HG03139 (cell line): ENCODE data around the gene HOXC11.

ENCODE experiments used
- ATAC-seq: cut with Tn5 transposase; IDR thresholded peaks from one replicate; pipeline ENCODE4 v1.9.1; 2021; ENCODE audit not compliant: unreplicated experiment

Gene HOXC11

GRCh38 chr12:53942467-53942997 is 30.4 kb upstream of the HOXC11 start:
- no peak for ATAC-seq

- ATAC-seq = no peak
Measured at GRCh38 chr12:53944209-53944608, 28.7 kb upstream of the HOXC11 start.

- no peak for ATAC-seq
Measured at GRCh38 chr12:53944907-53945847, 27.7 kb upstream of the HOXC11 start.

GRCh38 chr12:53947743-53948142 is 25.2 kb upstream of the HOXC11 start:
- no peak for ATAC-seq

- ATAC-seq = no peak
Measured at GRCh38 chr12:53948650-53949593, 24.0 kb upstream of the HOXC11 start.

- ATAC-seq = no peak
Measured at GRCh38 chr12:53949631-53950436, 23.1 kb upstream of the HOXC11 start.

- no peak for ATAC-seq
Measured at GRCh38 chr12:53950437-53950773, 22.5 kb upstream of the HOXC11 start.

- ATAC-seq = no peak
Measured at GRCh38 chr12:53950789-53951576, 21.9 kb upstream of the HOXC11 start.

- no peak for ATAC-seq
Measured at GRCh38 chr12:53951577-53952334, 21.2 kb upstream of the HOXC11 start.

GRCh38 chr12:53952335-53952694 is 20.6 kb upstream of the HOXC11 start:
- ATAC-seq = no peak

- no peak for ATAC-seq
Measured at GRCh38 chr12:53952871-53953734, 19.8 kb upstream of the HOXC11 start.

- ATAC-seq = no peak
Measured at GRCh38 chr12:53953831-53954693, 18.9 kb upstream of the HOXC11 start.

GRCh38 chr12:53954694-53955035 is 18.3 kb upstream of the HOXC11 start, which contains the start of gene HOXC12:
Gene HOXC12, plus strand, starts transcription at chr12:53954903. Its CDS starts 27 bp downstream, at chr12:53954930.
- no peak for ATAC-seq

GRCh38 chr12:53955036-53955775 is 17.7 kb upstream of the HOXC11 start:
- ATAC-seq = no peak

- ATAC-seq = no peak
Measured at GRCh38 chr12:53955776-53956250, 17.1 kb upstream of the HOXC11 start.

GRCh38 chr12:53956251-53956887 is 16.6 kb upstream of the HOXC11 start:
- no peak for ATAC-seq
